Measurements from ENCODE around the gene CHMP4B.

DNA sequence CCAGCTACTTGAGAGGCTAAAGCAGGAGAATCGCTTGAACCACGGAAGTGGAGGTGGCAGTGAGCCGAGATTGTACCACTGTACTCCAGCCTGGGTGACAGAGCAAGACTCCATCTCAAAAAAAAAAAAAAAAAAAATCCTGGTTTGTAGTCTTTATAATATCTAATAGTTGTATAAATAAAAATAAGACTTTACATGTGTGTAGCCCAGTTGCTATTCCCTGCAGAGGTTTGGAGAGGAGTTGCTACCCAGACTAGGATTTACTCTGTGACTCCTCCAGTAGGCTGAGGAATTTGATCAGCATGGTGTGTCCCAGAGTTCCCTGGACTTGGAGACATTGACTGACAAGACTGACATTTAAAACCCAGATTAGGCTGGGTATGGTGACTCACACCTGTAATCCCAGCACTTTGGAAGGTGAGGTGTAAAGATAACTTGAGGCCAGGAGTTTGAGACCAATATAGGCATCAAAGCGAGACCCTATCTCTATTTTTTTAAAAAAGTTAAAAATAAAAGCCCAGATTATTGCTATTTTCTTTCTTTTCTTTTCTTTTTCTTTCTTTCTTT is 10.2 kb downstream of the CHMP4B start:
- TF ChIP-seq, protein P1, sequence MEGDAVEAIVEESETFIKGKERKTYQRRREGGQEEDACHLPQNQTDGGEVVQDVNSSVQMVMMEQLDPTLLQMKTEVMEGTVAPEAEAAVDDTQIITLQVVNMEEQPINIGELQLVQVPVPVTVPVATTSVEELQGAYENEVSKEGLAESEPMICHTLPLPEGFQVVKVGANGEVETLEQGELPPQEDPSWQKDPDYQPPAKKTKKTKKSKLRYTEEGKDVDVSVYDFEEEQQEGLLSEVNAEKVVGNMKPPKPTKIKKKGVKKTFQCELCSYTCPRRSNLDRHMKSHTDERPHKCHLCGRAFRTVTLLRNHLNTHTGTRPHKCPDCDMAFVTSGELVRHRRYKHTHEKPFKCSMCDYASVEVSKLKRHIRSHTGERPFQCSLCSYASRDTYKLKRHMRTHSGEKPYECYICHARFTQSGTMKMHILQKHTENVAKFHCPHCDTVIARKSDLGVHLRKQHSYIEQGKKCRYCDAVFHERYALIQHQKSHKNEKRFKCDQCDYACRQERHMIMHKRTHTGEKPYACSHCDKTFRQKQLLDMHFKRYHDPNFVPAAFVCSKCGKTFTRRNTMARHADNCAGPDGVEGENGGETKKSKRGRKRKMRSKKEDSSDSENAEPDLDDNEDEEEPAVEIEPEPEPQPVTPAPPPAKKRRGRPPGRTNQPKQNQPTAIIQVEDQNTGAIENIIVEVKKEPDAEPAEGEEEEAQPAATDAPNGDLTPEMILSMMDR (IDR thresholded peaks at IDR 0.05), result no peak
- no peak for TF ChIP-seq POLR2A (IDR thresholded peaks at IDR 0.05)
- TF ChIP-seq POLR2AphosphoS5 (IDR thresholded peaks at IDR 0.05), result no peak
